K562 (cell line): ENCODE data around the gene LBHD1. TPM values are rescaled to one million over a fixed set of nuclear protein-coding genes. Genes with fewer than 3 reads are reported as not detected.

Source experiments
- AFF4 ChIP-seq: sonication (generic); formaldehyde crosslinking; IDR thresholded peaks from 2 replicates; pipeline ENCODE4 v1.8.0; 2023; ENCODE audit warnings: mild to moderate bottlenecking, missing genetic modification reagents
- ARID1B ChIP-seq: fragments of 450-650 bp; IDR thresholded peaks from 2 replicates; pipeline ENCODE4 v1.6.1; 2016; ENCODE audit warnings: antibody characterized with exemption, mild to moderate bottlenecking, inconsistent platforms
- FOXA1 ChIP-seq: fragments of 450-650 bp; IDR thresholded peaks from 2 replicates; pipeline ENCODE4 v1.6.1; 2016; ENCODE audit warnings: mild to moderate bottlenecking, borderline replicate concordance
- MCM5 ChIP-seq: fragments of 450-650 bp; IDR thresholded peaks from 2 replicates; pipeline ENCODE4 v1.6.1; 2016; ENCODE audit warnings: low read depth
- MTF1 ChIP-seq: fragments of 250-450 bp; sonication (Bioruptor Pico); IDR thresholded peaks from 2 replicates; pipeline ENCODE4 v1.9.0; 2021; ENCODE audit warnings: moderate library complexity, mild to moderate bottlenecking, inconsistent platforms, borderline replicate concordance
- MXD1 ChIP-seq: fragments of 250-450 bp; sonication (Bioruptor Pico); IDR thresholded peaks from 2 replicates; pipeline ENCODE4 v1.8.0; 2021; ENCODE audit warnings: borderline replicate concordance, mild to moderate bottlenecking, moderate library complexity; ENCODE audit not compliant: poor library complexity, severe bottlenecking
- NBN ChIP-seq: fragments of 450-650 bp; IDR thresholded peaks from 2 replicates; pipeline ENCODE4 v1.6.1; 2016; ENCODE audit warnings: low read depth, mild to moderate bottlenecking
- RAD51 ChIP-seq: fragments of 450-650 bp; IDR thresholded peaks from 2 replicates; pipeline ENCODE4 v1.7.1; 2016; ENCODE audit warnings: low read depth, mild to moderate bottlenecking, borderline replicate concordance
- SMARCA4 ChIP-seq: fragments of 450-650 bp; IDR thresholded peaks from 2 replicates; pipeline ENCODE4 v1.6.1; 2016
- ZBTB11 ChIP-seq, 3 experiments: fragments of 200-800 bp in 1 of 3; fragments of 250-450 bp in 1 of 3; fragments of 450-650 bp in 1 of 3; sonication (Bioruptor Pico) in 1 of 3; sonication (Bioruptor generic) in 1 of 3; formaldehyde crosslinking in 1 of 3; IDR thresholded peaks; 2 replicates each; pipeline versions ENCODE4 v1.6.1 to v1.8.0; 2016 to 2022; ENCODE audit warnings: mild to moderate bottlenecking in 2 of 3, missing genetic modification characterization in 2 of 3, missing compliant biosample characterization in 1 of 3, moderate library complexity in 1 of 3
- ZNF134 ChIP-seq: fragments of 250-450 bp; sonication (Bioruptor Pico); conservative IDR thresholded peaks from 2 replicates; pipeline ENCODE4 v1.4.0; 2020
- ZNF184 ChIP-seq: sonication (generic); formaldehyde crosslinking; IDR thresholded peaks from 2 replicates; pipeline ENCODE4 v1.5.0; 2020; ENCODE audit warnings: missing genetic modification reagents
- polyA plus RNA-seq, 8 experiments: library from polyadenylated mRNA; depleted of rRNA in 4 of 8; stranded (reverse) in 5 of 8; unstranded in 3 of 8; fragments of >200 nt; fragmentation: Nextera tagmentation in 2 of 8; fragmentation: Illumina TruSeq in 1 of 8; extraction: Ambion mirVana in 2 of 8; extraction: Trizol in 1 of 8; gene quantifications; 2 replicates each; pipeline versions ENCODE4 v1.2.1 to v1.2.3, GENCODE V29; 2011 to 2014; ENCODE audit warnings: inconsistent platforms in 1 of 8, missing spikeins in 1 of 8
- total RNA-seq, 7 experiments: library from RNA; depleted of rRNA in 6 of 7; stranded (reverse); fragments of >200 nt in 6 of 7; fragmentation: Illumina TruSeq in 2 of 7; extraction: Trizol in 2 of 7; gene quantifications; 2 replicates each; pipeline versions ENCODE4 v1.2.1 to v1.2.3, GENCODE V29; 2011 to 2021; ENCODE audit warnings: low replicate concordance in 1 of 7

The LBHD1 gene
- total and polyA plus RNA-seq, 9 of the 15 experiments (the other 6 are each of a cell fraction or from before 2014, with no cell fraction given): 2.6 to 28.0 (median 12.5) TPM

- 0 out of 6 replicates have a peak, but pooled peaks of 1 of the 3 experiments have one; percentile 88 for TF ChIP-seq ZBTB11 (CRISPR knock-in tag; IDR thresholded peaks at IDR 0.05)
- TF ChIP-seq ZNF184 (CRISPR knock-in tag): no peak
- TF ChIP-seq SMARCA4: peak; percentile 59
- TF ChIP-seq FOXA1: no peak
- TF ChIP-seq ZNF134 (CRISPR knock-in tag): no peak
- 0 out of 2 replicates have a peak, but pooled peaks have one; percentile 16 for TF ChIP-seq AFF4
- no peak for TF ChIP-seq MTF1 (CRISPR knock-in tag)
- peak; percentile 40; the same call in 1 of the 2 replicates for TF ChIP-seq ARID1B
- no peak for TF ChIP-seq NBN
- TF ChIP-seq RAD51: no peak
- no peak for TF ChIP-seq MCM5
- TF ChIP-seq MXD1 (CRISPR knock-in tag): no peak
Observed at GRCh38 chr11:62652161-62653006, 19.7 kb downstream of the LBHD1 start (continued).
